GM12878 (cell line): ENCODE data around the gene TYROBP. TPM values are rescaled to one million over a fixed set of nuclear protein-coding genes. Genes with fewer than 3 reads are reported as not detected.

Source experiments
- ATAC-seq: fragments of 200-7000 bp; cut with Tn5 transposase; 3 replicates; pipeline ENCODE4 v1.9.1; 2020; ENCODE audit warnings: mild to moderate bottlenecking, moderate library complexity
- BruUV-seq: library from RNA; stranded (reverse); fragments of 400-500 nt; replicated peaks from 2 replicates; lab custom pipeline; 2021; lab: Mats Ljungman, UMichigan
- CTCF ChIA-PET: fragments of 300-600 bp; sonication (Branson Sonifier 250); formaldehyde crosslinking; extraction: SDS; loops from one replicate; lab custom pipeline; 2021; ENCODE audit warnings: inconsistent platforms; lab: Yijun Ruan, JAX
- POLR2A ChIA-PET: fragments of 350-600 bp; formaldehyde crosslinking; extraction: SDS; loops from one replicate; lab custom pipeline; 2021; ENCODE audit warnings: inconsistent platforms; lab: Charles Lee
- RAD21 ChIA-PET: fragments of 300-600 bp; sonication (Branson Sonifier 250); formaldehyde crosslinking; loops from one replicate; lab custom pipeline; 2023; ENCODE audit warnings: antibody characterized with exemption; ENCODE audit not compliant: unreplicated experiment; lab: Charles Lee
- SMC1A ChIA-PET: fragments of 300-600 bp; sonication (Branson Sonifier 250); formaldehyde crosslinking; loops from one replicate; lab custom pipeline; 2023; ENCODE audit not compliant: unreplicated experiment, uncharacterized antibody; lab: Charles Lee
- DNase-seq: peaks from one replicate; pipeline ENCODE4 v3.0.0-alpha.2; 2011; ENCODE audit warnings: low read depth, low spot score
- FAIRE-seq: peaks from 3 replicates; lab custom pipeline; 2011; peaks lifted over from hg19 to GRCh38; lab: Jason Lieb, UNC
- H2AFZ ChIP-seq: 2 replicates; pipeline ENCODE4 v1.6.0; 2011; ENCODE audit warnings: low read depth, low read length, control low read depth; ENCODE audit not compliant: control insufficient read depth
- H3K27ac ChIP-seq: 2 replicates; pipeline ENCODE4 v1.5.1; 2011; ENCODE audit warnings: control low read depth; ENCODE audit not compliant: control insufficient read depth, insufficient read depth
- H3K27me3 ChIP-seq, 2 experiments: replicated peaks in 1 of 2; 2 replicates each; pipeline versions ENCODE4 v1.6.0 to v1.6.1; 2011; ENCODE audit warnings: low read length in 1 of 2; ENCODE audit not compliant: control insufficient read depth in 2 of 2, insufficient read depth in 2 of 2
- H3K36me3 ChIP-seq, 2 experiments: 2 replicates each; pipeline ENCODE4 v1.5.1; 2011; ENCODE audit warnings: low read length in 1 of 2; ENCODE audit not compliant: control insufficient read depth in 2 of 2, insufficient read depth in 2 of 2
- H3K4me1 ChIP-seq: 2 replicates; pipeline ENCODE4 v1.6.1; 2011; ENCODE audit warnings: mild to moderate bottlenecking, low read length, moderate library complexity, mixed read lengths; ENCODE audit not compliant: control insufficient read depth, insufficient read depth
- H3K4me2 ChIP-seq: 2 replicates; pipeline ENCODE4 v1.6.0; 2011; ENCODE audit warnings: control low read depth; ENCODE audit not compliant: control insufficient read depth, insufficient read depth
- H3K4me3 ChIP-seq: fragments of 200-600 bp; sonication (generic); 2 replicates; pipeline ENCODE4 v1.5.1; 2016
- H3K79me2 ChIP-seq: 2 replicates; pipeline ENCODE4 v1.6.0; 2011; ENCODE audit warnings: low read length; ENCODE audit not compliant: control insufficient read depth, insufficient read depth
- H3K9ac ChIP-seq: 2 replicates; pipeline ENCODE4 v1.8.0; 2011; ENCODE audit warnings: low read length, control low read depth, mixed read lengths; ENCODE audit not compliant: control insufficient read depth, insufficient read depth
- H3K9me3 ChIP-seq: replicated peaks from 3 replicates; pipeline ENCODE4 v1.5.1; 2011; ENCODE audit warnings: mild to moderate bottlenecking, low read length; ENCODE audit not compliant: control insufficient read depth, insufficient read depth
- H4K20me1 ChIP-seq: 2 replicates; pipeline ENCODE4 v1.6.0; 2011; ENCODE audit not compliant: control insufficient read depth, insufficient read depth
- CBX3 ChIP-seq: fragments of 200-600 bp; sonication (generic); IDR thresholded peaks from 2 replicates; pipeline ENCODE4 v1.6.1; 2016; ENCODE audit warnings: low read depth, borderline replicate concordance
- ETV6 ChIP-seq, 2 experiments: fragments of 450-650 bp in 1 of 2; IDR thresholded peaks in 1 of 2; conservative IDR thresholded peaks in 1 of 2; 2 replicates each; pipeline ENCODE4 v1.6.1; 2014; ENCODE audit warnings: antibody characterized with exemption in 1 of 2, borderline replicate concordance in 1 of 2, low read depth in 1 of 2, mild to moderate bottlenecking in 1 of 2, moderate library complexity in 1 of 2
- IRF3 ChIP-seq: fragments of 450-650 bp; IDR thresholded peaks from 2 replicates; pipeline ENCODE4 v1.6.1; 2014; ENCODE audit warnings: mild to moderate bottlenecking
- JUNB ChIP-seq: IDR thresholded peaks from 2 replicates; pipeline ENCODE4 v1.6.1; 2016; ENCODE audit warnings: antibody characterized with exemption, mild to moderate bottlenecking
- KAT2A ChIP-seq: conservative IDR thresholded peaks from 2 replicates; pipeline ENCODE4 v1.6.1; 2011; ENCODE audit warnings: low read depth, low read length; ENCODE audit not compliant: control insufficient read depth
- KLF5 ChIP-seq: fragments of 450-650 bp; IDR thresholded peaks from 2 replicates; pipeline ENCODE4 v1.6.1; 2014; ENCODE audit warnings: mild to moderate bottlenecking; ENCODE audit not compliant: partially characterized antibody
- MEF2B ChIP-seq: fragments of 450-650 bp; IDR thresholded peaks from 2 replicates; pipeline ENCODE4 v1.6.1; 2018; ENCODE audit warnings: mild to moderate bottlenecking, moderate library complexity; ENCODE audit not compliant: partially characterized antibody, poor library complexity, severe bottlenecking
- MYC ChIP-seq: IDR thresholded peaks from 2 replicates; pipeline ENCODE4 v1.6.1; 2011; ENCODE audit warnings: mild to moderate bottlenecking, low read length, moderate library complexity, inconsistent platforms; ENCODE audit not compliant: insufficient read depth, insufficient replicate concordance, insufficient read length, severe bottlenecking
- NRF1 ChIP-seq: conservative IDR thresholded peaks from 2 replicates; pipeline ENCODE4 v1.6.1; 2011; ENCODE audit warnings: mild to moderate bottlenecking, low read depth, low read length, improper control_type of control experiment
- PAX5 ChIP-seq: IDR thresholded peaks from 2 replicates; pipeline ENCODE4 v1.6.1; 2011; ENCODE audit warnings: low read depth, low read length, borderline replicate concordance
- TAF1 ChIP-seq: IDR thresholded peaks from 2 replicates; pipeline ENCODE4 v1.6.1; 2011; ENCODE audit warnings: mild to moderate bottlenecking, low read depth, low read length, borderline replicate concordance
- YBX1 ChIP-seq: fragments of 450-650 bp; IDR thresholded peaks from 2 replicates; pipeline ENCODE4 v1.6.1; 2016; ENCODE audit warnings: antibody characterized with exemption
- YY1 ChIP-seq: IDR thresholded peaks from 2 replicates; pipeline ENCODE4 v1.6.1; 2011; ENCODE audit warnings: low read depth, mild to moderate bottlenecking, low read length
- WGBS: methylation state at CpG from one replicate; pipeline ENCODE4 v1.1.6; 2016; ENCODE audit warnings: low lambda C conversion rate; ENCODE audit not compliant: insufficient replicate concordance, insufficient coverage; ENCODE audit errors: missing lambda C conversion rate; 5-methylcytosine and 5-hydroxymethylcytosine counted together
- in situ Hi-C: fragments of 300-500 bp; cut with MboI; formaldehyde crosslinking; loops from 9 replicates; pipeline ENCODE4 v1.14.3; 2018; ENCODE audit warnings: mixed read lengths
- intact Hi-C: fragments of 100-400 bp; cut with micrococcal nuclease; formaldehyde crosslinking; loops from one replicate; pipeline ENCODE4 v1.14.2; 2022; ENCODE audit not compliant: unreplicated experiment
- polyA plus RNA-seq, 11 experiments: library from polyadenylated mRNA; depleted of rRNA in 4 of 11; unstranded in 6 of 11; stranded (reverse) in 5 of 11; fragments of >200 nt; fragmentation: Nextera tagmentation in 4 of 11; fragmentation: Illumina TruSeq in 1 of 11; extraction: Ambion mirVana in 4 of 11; extraction: Trizol in 1 of 11; gene quantifications; 1 replicate in 1 of 11; 2 replicates in 10 of 11; pipeline versions ENCODE4 v1.2.1 to v1.2.3, GENCODE V29; 2011 to 2016; ENCODE audit warnings: inconsistent platforms in 2 of 11, missing spikeins in 2 of 11, low read depth in 1 of 11
- total RNA-seq, 4 experiments: library from RNA; depleted of rRNA in 3 of 4; stranded (reverse); fragments of >200 nt in 3 of 4; fragmentation: Illumina TruSeq in 1 of 4; extraction: Trizol in 1 of 4; gene quantifications; 2 replicates each; pipeline versions ENCODE4 v1.2.1 to v1.2.3, GENCODE V29; 2013 to 2021

Gene TYROBP
- total and polyA plus RNA-seq, 10 of the 15 experiments (the other 5 are each of a cell fraction or from before 2014, with no cell fraction given): 0.33 to 2.4 (median 0.58) TPM; not detected in 2

GRCh38 chr19:35939307-35940077 lies 31.4 kb upstream of the TYROBP start:
- no peak for FAIRE-seq

More at GRCh38 chr19:35939307-35940077, 31.4 kb upstream of the TYROBP start:
- no peaks in the 10 kb centered on the region; a peak in 1 of 4 replicates for H3K27me3 ChIP-seq
- RAD21 ChIA-PET: no interaction called here
- intact Hi-C loops: no loop called here
- DNase-seq: no peak
- H3K27ac ChIP-seq: no peak overlapping the region
- H3K36me3 ChIP-seq: no peaks in the 10 kb centered on the region
- no TSS peak for BruUV-seq
- no peaks in the 10 kb centered on the region for H3K9me3 ChIP-seq
- H3K4me1 ChIP-seq: no peaks in the 10 kb centered on the region
- no peak for TF ChIP-seq NRF1
- no peak for TF ChIP-seq JUNB
- TF ChIP-seq ETV6 (conservative IDR thresholded peaks at IDR 0.05 in 1 of 2, IDR thresholded peaks at IDR 0.05 in 1 of 2; ENCODE audit: borderline replicate concordance in 1 of 2, low read depth in 1 of 2): no peak
- TF ChIP-seq KLF5: no peak
- TF ChIP-seq MEF2B: no peak
- no peak for TF ChIP-seq YBX1
- TF ChIP-seq PAX5: no peak
- TF ChIP-seq TAF1: no peak
- no peak for TF ChIP-seq KAT2A
- no peak for TF ChIP-seq CBX3
- TF ChIP-seq MYC: no peak
- TF ChIP-seq YY1: no peak
- TF ChIP-seq IRF3: no peak
- H4K20me1 ChIP-seq: no peaks in the 10 kb centered on the region
- no peak overlapping the region for H3K9ac ChIP-seq
- CTCF ChIA-PET: no interaction called here
- H2AFZ ChIP-seq: no peak overlapping the region
- 93% methylated on average over 37 of the region's 55 CpGs for WGBS
- in situ Hi-C loops: no loop called here
- no peak overlapping the region for H3K4me3 ChIP-seq
- H3K79me2 ChIP-seq: no peaks in the 10 kb centered on the region
- SMC1A ChIA-PET: no interaction called here
- H3K4me2 ChIP-seq: no peak overlapping the region
- no peak for ATAC-seq
- POLR2A ChIA-PET: no interaction called here
